ENCODE data around the gene DGCR8. TPM values are rescaled to one million over a fixed set of nuclear protein-coding genes. Genes with fewer than 3 reads are reported as not detected.

The DGCR8 gene
- polyA plus RNA-seq, 4 donors, result 39.2 to 48.4 (median 40.9) TPM

GRCh38 chr22:20052309-20053259 is 27.5 kb upstream of the DGCR8 start:
- DNase-seq (ENCODE audit: low read depth in 4 of 4, low spot score in 3 of 4), result no peak

GRCh38 chr22:20053407-20054033 is 26.5 kb upstream of the DGCR8 start:
- no peak for DNase-seq (ENCODE audit: low read depth in 4 of 4, low spot score in 3 of 4)

- DNase-seq (ENCODE audit: low read depth in 4 of 4, low spot score in 3 of 4), result no peak
Measured at GRCh38 chr22:20054034-20054427, 26.0 kb upstream of the DGCR8 start.

GRCh38 chr22:20054485-20054884 is 25.6 kb upstream of the DGCR8 start:
- DNase-seq (ENCODE audit: low read depth in 4 of 4, low spot score in 3 of 4), result no peak

GRCh38 chr22:20055144-20055543 is 24.9 kb upstream of the DGCR8 start:
- no peak for DNase-seq (ENCODE audit: low read depth in 4 of 4, low spot score in 3 of 4)

GRCh38 chr22:20055654-20056053 is 24.4 kb upstream of the DGCR8 start:
- no peak for DNase-seq (ENCODE audit: low read depth in 4 of 4, low spot score in 3 of 4)

- no peak for DNase-seq (ENCODE audit: low read depth in 4 of 4, low spot score in 3 of 4)
Measured at GRCh38 chr22:20056161-20056560, 23.9 kb upstream of the DGCR8 start.

- DNase-seq (ENCODE audit: low read depth in 4 of 4, low spot score in 3 of 4), result no peak
Measured at GRCh38 chr22:20056696-20057386, 23.2 kb upstream of the DGCR8 start.

- DNase-seq (ENCODE audit: low read depth in 4 of 4, low spot score in 3 of 4), result no peak
Measured at GRCh38 chr22:20057596-20058268, 22.3 kb upstream of the DGCR8 start.

GRCh38 chr22:20058989-20059770 is 20.9 kb upstream of the DGCR8 start:
- DNase-seq (ENCODE audit: low read depth in 4 of 4, low spot score in 3 of 4), result no peak

GRCh38 chr22:20060700-20061480 is 19.2 kb upstream of the DGCR8 start:
- no peak for DNase-seq (ENCODE audit: low read depth in 4 of 4, low spot score in 3 of 4)

GRCh38 chr22:20061481-20061861 is 18.6 kb upstream of the DGCR8 start:
- no peak for DNase-seq (ENCODE audit: low read depth in 4 of 4, low spot score in 3 of 4)

GRCh38 chr22:20062043-20062765 is 17.8 kb upstream of the DGCR8 start:
- no peak for DNase-seq (ENCODE audit: low read depth in 4 of 4, low spot score in 3 of 4)

GRCh38 chr22:20062766-20063083 is 17.3 kb upstream of the DGCR8 start:
- DNase-seq (ENCODE audit: low read depth in 4 of 4, low spot score in 3 of 4), result no peak

- DNase-seq (ENCODE audit: low read depth in 4 of 4, low spot score in 3 of 4), result no peak
Measured at GRCh38 chr22:20063271-20064139, 16.5 kb upstream of the DGCR8 start.

- DNase-seq (ENCODE audit: low read depth in 4 of 4, low spot score in 3 of 4), result no peak
Measured at GRCh38 chr22:20064140-20064480, 15.9 kb upstream of the DGCR8 start.

GRCh38 chr22:20064545-20065262 is 15.3 kb upstream of the DGCR8 start:
- no peak for DNase-seq (ENCODE audit: low read depth in 4 of 4, low spot score in 3 of 4)

Measured in right renal pelvis (tissue), 4 donors.